Measurements from ENCODE around the gene BCL2. TPM values are rescaled to one million over a fixed set of nuclear protein-coding genes. Genes with fewer than 3 reads are reported as not detected.

The BCL2 gene
- total RNA-seq, 1 experiment from 2014 or later: 1.3 TPM

- H3K9ac ChIP-seq (ENCODE audit: extremely low read depth, insufficient read length, low read length): no peak overlapping the region
- H3K4me3 Mint-ChIP-seq: no peak overlapping the region
- H3K18ac ChIP-seq (ENCODE audit: insufficient read length, low read depth, low read length): no peak overlapping the region
- no peak overlapping the region for H2BK5ac ChIP-seq (ENCODE audit: insufficient read length, low read length)
- no peak overlapping the region for H4K8ac ChIP-seq (replicated peaks; ENCODE audit: insufficient read length, low read depth, low read length)
- H3K27ac Mint-ChIP-seq: no peak overlapping the region
- TF ChIP-seq, protein P1, sequence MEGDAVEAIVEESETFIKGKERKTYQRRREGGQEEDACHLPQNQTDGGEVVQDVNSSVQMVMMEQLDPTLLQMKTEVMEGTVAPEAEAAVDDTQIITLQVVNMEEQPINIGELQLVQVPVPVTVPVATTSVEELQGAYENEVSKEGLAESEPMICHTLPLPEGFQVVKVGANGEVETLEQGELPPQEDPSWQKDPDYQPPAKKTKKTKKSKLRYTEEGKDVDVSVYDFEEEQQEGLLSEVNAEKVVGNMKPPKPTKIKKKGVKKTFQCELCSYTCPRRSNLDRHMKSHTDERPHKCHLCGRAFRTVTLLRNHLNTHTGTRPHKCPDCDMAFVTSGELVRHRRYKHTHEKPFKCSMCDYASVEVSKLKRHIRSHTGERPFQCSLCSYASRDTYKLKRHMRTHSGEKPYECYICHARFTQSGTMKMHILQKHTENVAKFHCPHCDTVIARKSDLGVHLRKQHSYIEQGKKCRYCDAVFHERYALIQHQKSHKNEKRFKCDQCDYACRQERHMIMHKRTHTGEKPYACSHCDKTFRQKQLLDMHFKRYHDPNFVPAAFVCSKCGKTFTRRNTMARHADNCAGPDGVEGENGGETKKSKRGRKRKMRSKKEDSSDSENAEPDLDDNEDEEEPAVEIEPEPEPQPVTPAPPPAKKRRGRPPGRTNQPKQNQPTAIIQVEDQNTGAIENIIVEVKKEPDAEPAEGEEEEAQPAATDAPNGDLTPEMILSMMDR (conservative IDR thresholded peaks at IDR 0.05): no peak
- no peaks in the 10 kb centered on the region for H3K36me3 Mint-ChIP-seq (ENCODE audit: insufficient read depth in 1 of 3, low read depth in 3 of 3)
- H3K79me1 ChIP-seq (ENCODE audit: insufficient read depth, low read depth, low read length, poor library complexity, severe bottlenecking): no peaks in the 10 kb centered on the region
- H3K4me1 Mint-ChIP-seq: peaks cover 2 to 3% of the 10 kb centered on the region in 2 experiments; a peak in 2 of 4 replicates
- no peak overlapping the region for H2BK12ac ChIP-seq (ENCODE audit: insufficient read length, low read depth, low read length)
- no peak overlapping the region for H3K4me2 ChIP-seq (ENCODE audit: insufficient read depth, insufficient read length, low read length)
- H3K27me3 Mint-ChIP-seq (ENCODE audit: low read depth): no peaks in the 10 kb centered on the region; the same call in 1 of the 2 replicates
- H2BK15ac ChIP-seq (ENCODE audit: low read depth, low read length): no peak overlapping the region
- DNase-seq: no peak
- H4K91ac ChIP-seq (ENCODE audit: insufficient read length, low read depth, low read length): no peak overlapping the region
- no peak overlapping the region for H3K4ac ChIP-seq (ENCODE audit: low read depth, low read length)
- no peak overlapping the region for H2AK5ac ChIP-seq (ENCODE audit: insufficient read length, low read length)
- H3K56ac ChIP-seq (ENCODE audit: insufficient read length, low read depth, low read length): no peak overlapping the region
- no peak overlapping the region for H2AFZ ChIP-seq (ENCODE audit: low read length)
- H3K4me1 ChIP-seq (ENCODE audit: insufficient read depth, low read length): no peaks in the 10 kb centered on the region
- no peaks in the 10 kb centered on the region for H4K20me1 ChIP-seq (ENCODE audit: control insufficient read depth, insufficient read depth, insufficient read length)
- no peaks in the 10 kb centered on the region for H3K23me2 ChIP-seq (ENCODE audit: insufficient read length, low read depth, low read length, poor library complexity, severe bottlenecking)
- WGBS (ENCODE audit: extremely low coverage, insufficient read length, low lambda C conversion rate): no CpG with 5 or more reads among the region's 1 CpG
- H3K9me3 ChIP-seq (ENCODE audit: control insufficient read depth, low read depth, low read length): no peaks in the 10 kb centered on the region
- H3K27me3 ChIP-seq (ENCODE audit: insufficient read depth, low read length): no peaks in the 10 kb centered on the region
- no peak overlapping the region for H2BK20ac ChIP-seq (ENCODE audit: low read depth, low read length, poor library complexity, severe bottlenecking)
- H2BK120ac ChIP-seq (ENCODE audit: low read depth, low read length, poor library complexity, severe bottlenecking): no peak overlapping the region
- no peak overlapping the region for H3K27ac ChIP-seq (ENCODE audit: insufficient read length, low read depth, low read length)
- H3K23ac ChIP-seq (ENCODE audit: insufficient read length, low read depth, low read length): no peak overlapping the region
- no peak overlapping the region for H3K14ac ChIP-seq (ENCODE audit: insufficient read depth, low read length)
- no peaks in the 10 kb centered on the region for H3K9me3 Mint-ChIP-seq
- H3T11ph ChIP-seq (ENCODE audit: low read length): no peak overlapping the region
- H4K5ac ChIP-seq (ENCODE audit: insufficient read length, low read depth, low read length): no peak overlapping the region
- H3K79me2 ChIP-seq (ENCODE audit: insufficient read depth, low read length): no peaks in the 10 kb centered on the region
Measured at GRCh38 chr18:63207835-63208234, 111.7 kb downstream of the BCL2 start.

Data from H9 (cell line).